HG02870 (cell line): ENCODE data around the gene CSAG1.
"Not testable (repeated sequence)": the region's sequence is repeated elsewhere in the genome, so short reads cannot be mapped to it uniquely, and the experiment has no call there.

ENCODE experiments used
- ATAC-seq: cut with Tn5 transposase; IDR thresholded peaks from one replicate; pipeline ENCODE4 v1.9.1; 2021; ENCODE audit warnings: mild to moderate bottlenecking, moderate library complexity; ENCODE audit not compliant: unreplicated experiment

CSAG1 gene

GRCh38 chrX:152700390-152700789, 33.1 kb downstream of the CSAG1 start:
- ATAC-seq, result not testable (repeated sequence)

DNA sequence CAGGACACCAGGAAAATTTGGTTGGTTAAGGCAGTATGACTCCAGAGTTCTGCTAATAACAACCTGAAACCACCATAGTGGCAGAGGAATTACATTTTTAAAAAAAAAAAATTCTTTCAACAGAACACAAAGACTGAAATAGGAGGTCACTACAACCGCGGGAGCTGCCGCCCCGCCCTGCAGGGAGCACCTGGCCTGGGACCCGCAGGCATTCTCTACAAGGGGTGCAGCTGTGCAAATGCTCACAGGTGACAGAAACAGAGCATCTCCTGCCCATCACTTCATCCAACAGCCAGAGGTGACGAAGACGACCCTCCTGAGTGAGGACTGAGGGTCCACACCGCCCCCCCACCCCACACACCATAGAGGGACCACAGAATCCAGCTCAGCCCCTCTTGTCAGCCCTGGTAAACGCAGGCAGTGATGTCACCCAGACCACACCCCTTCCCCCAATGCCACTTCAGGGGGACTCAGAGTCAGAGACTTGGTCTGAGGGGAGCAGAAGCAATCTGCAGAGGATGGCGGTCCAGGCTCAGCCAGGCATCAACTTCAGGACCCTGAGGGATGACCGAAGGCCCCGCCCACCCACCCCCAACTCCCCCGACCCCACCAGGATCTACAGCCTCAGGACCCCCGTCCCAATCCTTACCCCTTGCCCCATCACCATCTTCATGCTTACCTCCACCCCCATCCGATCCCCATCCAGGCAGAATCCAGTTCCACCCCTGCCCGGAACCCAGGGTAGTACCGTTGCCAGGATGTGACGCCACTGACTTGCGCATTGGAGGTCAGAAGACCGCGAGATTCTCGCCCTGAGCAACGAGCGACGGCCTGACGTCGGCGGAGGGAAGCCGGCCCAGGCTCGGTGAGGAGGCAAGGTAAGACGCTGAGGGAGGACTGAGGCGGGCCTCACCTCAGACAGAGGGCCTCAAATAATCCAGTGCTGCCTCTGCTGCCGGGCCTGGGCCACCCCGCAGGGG, 35.3 kb downstream of the CSAG1 start, which contains the start of gene MAGEA3:
Gene MAGEA3 (plus strand): TSS at position 843 of the 980 bp plus-strand sequence. CDS start 2,039 bp downstream, outside the sequence.
- ATAC-seq, result not testable (repeated sequence)

DNA sequence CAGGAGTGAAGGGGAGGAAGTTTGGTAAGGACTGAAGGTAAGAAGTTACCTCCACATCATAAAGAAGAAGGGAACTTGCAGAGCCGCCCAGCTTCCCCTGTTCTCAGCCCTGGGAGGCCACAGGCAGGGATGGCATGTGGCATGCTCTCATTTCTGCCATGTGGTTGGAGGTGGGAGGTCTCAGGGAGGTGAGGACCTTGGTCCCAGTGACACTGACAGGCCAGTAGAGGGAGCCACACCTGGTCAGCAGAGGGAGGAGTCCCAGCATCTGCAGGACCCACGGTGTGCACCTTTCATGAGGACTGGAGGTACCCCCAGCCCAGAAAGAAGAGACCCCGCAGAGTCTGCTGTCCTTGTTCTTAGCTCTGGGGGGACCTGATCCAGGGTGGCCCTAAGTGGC, 52.5 kb downstream of the CSAG1 start:
- peak; percentile 92 for ATAC-seq
